ENCODE data around the gene SYK. TPM values are rescaled to one million over a fixed set of nuclear protein-coding genes. Genes with fewer than 3 reads are reported as not detected.

SYK gene
- total RNA-seq, 1 experiment from 2014 or later, result 0.28 TPM

DNA sequence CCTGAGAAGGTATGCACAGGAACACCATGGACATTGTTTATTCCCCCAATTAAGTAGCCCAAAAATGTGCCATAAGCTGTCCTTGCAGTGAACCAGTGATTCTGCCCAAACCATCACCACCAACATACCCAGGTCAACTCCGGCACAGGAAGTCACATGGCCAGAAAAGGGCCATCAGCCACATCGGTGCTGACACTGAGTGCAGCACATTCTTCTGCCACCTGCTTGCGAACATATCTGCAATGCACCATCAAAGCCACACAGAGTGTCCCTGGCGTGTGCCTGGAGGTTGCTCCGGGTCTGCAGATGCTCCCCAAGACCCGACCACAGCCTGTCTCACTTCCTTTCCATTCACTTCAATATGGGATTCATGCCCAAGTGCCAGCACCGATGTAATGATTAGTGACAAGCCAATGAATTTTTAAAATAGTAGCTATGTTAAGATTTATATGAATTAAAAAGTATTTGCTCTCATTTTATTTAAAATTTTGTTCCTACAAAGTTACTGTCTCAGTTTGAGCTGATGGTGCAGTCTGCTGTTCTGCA, 37.6 kb downstream of the SYK start:
- no TSS peak for BruUV-seq (replicated peaks)
- no peak for TF ChIP-seq TCF7L2 (IDR thresholded peaks at IDR 0.05; ENCODE audit: low read depth, low read length)
- TF ChIP-seq, protein P1, sequence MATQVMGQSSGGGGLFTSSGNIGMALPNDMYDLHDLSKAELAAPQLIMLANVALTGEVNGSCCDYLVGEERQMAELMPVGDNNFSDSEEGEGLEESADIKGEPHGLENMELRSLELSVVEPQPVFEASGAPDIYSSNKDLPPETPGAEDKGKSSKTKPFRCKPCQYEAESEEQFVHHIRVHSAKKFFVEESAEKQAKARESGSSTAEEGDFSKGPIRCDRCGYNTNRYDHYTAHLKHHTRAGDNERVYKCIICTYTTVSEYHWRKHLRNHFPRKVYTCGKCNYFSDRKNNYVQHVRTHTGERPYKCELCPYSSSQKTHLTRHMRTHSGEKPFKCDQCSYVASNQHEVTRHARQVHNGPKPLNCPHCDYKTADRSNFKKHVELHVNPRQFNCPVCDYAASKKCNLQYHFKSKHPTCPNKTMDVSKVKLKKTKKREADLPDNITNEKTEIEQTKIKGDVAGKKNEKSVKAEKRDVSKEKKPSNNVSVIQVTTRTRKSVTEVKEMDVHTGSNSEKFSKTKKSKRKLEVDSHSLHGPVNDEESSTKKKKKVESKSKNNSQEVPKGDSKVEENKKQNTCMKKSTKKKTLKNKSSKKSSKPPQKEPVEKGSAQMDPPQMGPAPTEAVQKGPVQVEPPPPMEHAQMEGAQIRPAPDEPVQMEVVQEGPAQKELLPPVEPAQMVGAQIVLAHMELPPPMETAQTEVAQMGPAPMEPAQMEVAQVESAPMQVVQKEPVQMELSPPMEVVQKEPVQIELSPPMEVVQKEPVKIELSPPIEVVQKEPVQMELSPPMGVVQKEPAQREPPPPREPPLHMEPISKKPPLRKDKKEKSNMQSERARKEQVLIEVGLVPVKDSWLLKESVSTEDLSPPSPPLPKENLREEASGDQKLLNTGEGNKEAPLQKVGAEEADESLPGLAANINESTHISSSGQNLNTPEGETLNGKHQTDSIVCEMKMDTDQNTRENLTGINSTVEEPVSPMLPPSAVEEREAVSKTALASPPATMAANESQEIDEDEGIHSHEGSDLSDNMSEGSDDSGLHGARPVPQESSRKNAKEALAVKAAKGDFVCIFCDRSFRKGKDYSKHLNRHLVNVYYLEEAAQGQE (IDR thresholded peaks at IDR 0.05; ENCODE audit: insufficient read depth in 1 of 2, low read depth in 2 of 2, low read length in 1 of 2), result no peak
- Histone ChIP-seq H3K36me3 (ENCODE audit: control insufficient read depth, insufficient read depth, low read length) (no peaks in the 10 kb centered on the region), H3K4me1 (ENCODE audit: control insufficient read depth, insufficient read depth, low read length) (no peaks in the 10 kb centered on the region), H3K4me3 (ENCODE audit: low read depth in 2 of 2, low read length in 2 of 2) (no peak overlapping the region), H3K27ac (ENCODE audit: low read length) (no peak overlapping the region), H3K9me3 (ENCODE audit: control insufficient read depth, insufficient read depth, low read depth, low read length) (no peaks in the 10 kb centered on the region), H3K27me3 (ENCODE audit: control insufficient read depth, insufficient read depth, low read length) (no peaks in the 10 kb centered on the region)
- POLR2A ChIA-PET, result no interaction called here
- intact Hi-C loops (cut with micrococcal nuclease; ENCODE audit: unreplicated experiment) (no loop called here), in situ Hi-C loops (cut with HindIII; ENCODE audit: low pct_unique_long_range_greater_than_20kb, low sequenced_read_pairs) (no loop called here)
- no peak for ATAC-seq
- CTCF ChIA-PET, result no interaction called here
- DNase-seq (ENCODE audit: low read depth, low spot score), result no peak

DNA sequence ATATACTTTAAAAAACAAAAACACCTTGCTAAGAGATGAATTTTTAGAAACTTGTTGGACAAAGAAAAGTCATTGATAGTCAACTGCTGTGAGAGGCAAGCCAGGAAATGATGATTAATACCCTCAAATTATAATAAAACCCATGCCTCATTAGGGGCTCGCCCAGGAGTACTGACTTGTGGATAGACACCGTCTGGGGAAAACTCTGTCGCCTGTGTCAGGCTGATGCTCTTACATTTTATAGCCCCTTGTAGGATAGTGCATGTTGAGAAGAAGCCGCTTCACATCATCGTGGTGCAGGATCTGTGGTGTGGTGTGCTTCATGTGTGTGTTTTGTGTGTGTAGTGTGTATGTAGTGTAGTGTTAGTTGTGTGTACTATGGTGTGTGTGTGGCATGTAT, 39.1 kb downstream of the SYK start:
- no peak for DNase-seq (ENCODE audit: low read depth, low spot score)
- no peak for ATAC-seq
- POLR2A ChIA-PET, result no interaction called here
- Histone ChIP-seq H3K4me3 (ENCODE audit: low read depth in 2 of 2, low read length in 2 of 2) (no peak overlapping the region), H3K27ac (ENCODE audit: low read length) (no peak overlapping the region), H3K4me1 (ENCODE audit: control insufficient read depth, insufficient read depth, low read length) (no peaks in the 10 kb centered on the region), H3K9me3 (ENCODE audit: control insufficient read depth, insufficient read depth, low read depth, low read length) (no peaks in the 10 kb centered on the region), H3K27me3 (ENCODE audit: control insufficient read depth, insufficient read depth, low read length) (no peaks in the 10 kb centered on the region), H3K36me3 (ENCODE audit: control insufficient read depth, insufficient read depth, low read length) (no peaks in the 10 kb centered on the region)
- in situ Hi-C loops (cut with HindIII; ENCODE audit: low pct_unique_long_range_greater_than_20kb, low sequenced_read_pairs) (no loop called here), intact Hi-C loops (cut with micrococcal nuclease; ENCODE audit: unreplicated experiment) (no loop called here)
- CTCF ChIA-PET, result no interaction called here
- TF ChIP-seq SIN3A (IDR thresholded peaks at IDR 0.05; ENCODE audit: borderline replicate concordance, insufficient read depth, low read depth, low read length) (no peak), POLR2AphosphoS5 (IDR thresholded peaks at IDR 0.05; ENCODE audit: low read depth, low read length) (no peak), TCF7L2 (IDR thresholded peaks at IDR 0.05; ENCODE audit: low read depth, low read length) (no peak)
- TF ChIP-seq, protein P2, sequence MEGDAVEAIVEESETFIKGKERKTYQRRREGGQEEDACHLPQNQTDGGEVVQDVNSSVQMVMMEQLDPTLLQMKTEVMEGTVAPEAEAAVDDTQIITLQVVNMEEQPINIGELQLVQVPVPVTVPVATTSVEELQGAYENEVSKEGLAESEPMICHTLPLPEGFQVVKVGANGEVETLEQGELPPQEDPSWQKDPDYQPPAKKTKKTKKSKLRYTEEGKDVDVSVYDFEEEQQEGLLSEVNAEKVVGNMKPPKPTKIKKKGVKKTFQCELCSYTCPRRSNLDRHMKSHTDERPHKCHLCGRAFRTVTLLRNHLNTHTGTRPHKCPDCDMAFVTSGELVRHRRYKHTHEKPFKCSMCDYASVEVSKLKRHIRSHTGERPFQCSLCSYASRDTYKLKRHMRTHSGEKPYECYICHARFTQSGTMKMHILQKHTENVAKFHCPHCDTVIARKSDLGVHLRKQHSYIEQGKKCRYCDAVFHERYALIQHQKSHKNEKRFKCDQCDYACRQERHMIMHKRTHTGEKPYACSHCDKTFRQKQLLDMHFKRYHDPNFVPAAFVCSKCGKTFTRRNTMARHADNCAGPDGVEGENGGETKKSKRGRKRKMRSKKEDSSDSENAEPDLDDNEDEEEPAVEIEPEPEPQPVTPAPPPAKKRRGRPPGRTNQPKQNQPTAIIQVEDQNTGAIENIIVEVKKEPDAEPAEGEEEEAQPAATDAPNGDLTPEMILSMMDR (IDR thresholded peaks at IDR 0.05), result no peak
- TF ChIP-seq, protein P1 (IDR thresholded peaks at IDR 0.05; ENCODE audit: insufficient read depth in 1 of 2, low read depth in 2 of 2, low read length in 1 of 2), result no peak
- no TSS peak for BruUV-seq (replicated peaks)
